Right lung (tissue), 5 donors: ENCODE data around the gene GNB5. TPM values are rescaled to one million over a fixed set of nuclear protein-coding genes. Genes with fewer than 3 reads are reported as not detected.

ENCODE experiments used
- DNase-seq, 2 donors: peaks; one replicate each; pipeline ENCODE4 v3.0.0-alpha.2; 2013
- polyA plus RNA-seq, 5 donors: library from polyadenylated mRNA; unstranded; fragments of 120-200 nt; gene quantifications; one replicate each; pipeline versions ENCODE4 v1.2.1 to v1.2.3, GENCODE V29; 2013; ENCODE audit warnings: inconsistent platforms in 1 of 5, low replicate concordance in 1 of 5; ENCODE audit not compliant: insufficient read length in 5 of 5, insufficient read depth in 1 of 5

Gene GNB5
- polyA plus RNA-seq, 5 donors: 10.6 to 16.0 (median 13.5) TPM

- DNase-seq: no peak
Measured at GRCh38 chr15:52068004-52068615, 123.1 kb downstream of the GNB5 start.

GRCh38 chr15:52067545-52067926 lies 123.7 kb downstream of the GNB5 start:
- DNase-seq: no peak

- no peak for DNase-seq
Measured at GRCh38 chr15:52066842-52067544, 124.2 kb downstream of the GNB5 start.

Other genes starting within 250 kb of the GNB5 start
- 10 to 100 TPM; 27.2 to 36.2 (median 29.2) TPM for gene LEO1, start 219.6 kb downstream of the GNB5 start, polyA plus RNA-seq
- 10 to 100 TPM; 20.1 to 37.0 (median 28.3) TPM for gene MAPK6, start 172.2 kb downstream of the GNB5 start, polyA plus RNA-seq
- under 1 TPM in 3 of 5 donors, not detected in 2; 0.14 to 0.33 (median 0.21) TPM for gene BCL2L10, start 78.6 kb downstream of the GNB5 start, polyA plus RNA-seq
- 10 to 100 TPM; 21.2 to 38.7 (median 37.5) TPM for gene MYO5C, start 104.4 kb upstream of the GNB5 start, polyA plus RNA-seq